Measurements from ENCODE around the gene RACGAP1. TPM values are rescaled to one million over a fixed set of nuclear protein-coding genes. Genes with fewer than 3 reads are reported as not detected.

Gene RACGAP1
- polyA plus RNA-seq, 1 of the 3 experiments (the other 2 are of a cell fraction), result 21.5 TPM

- TF ChIP-seq POLR2AphosphoS5 (IDR thresholded peaks at IDR 0.05; ENCODE audit: low read depth, low read length) (no peak), RCOR1 (IDR thresholded peaks at IDR 0.05; ENCODE audit: low read length) (no peak), ZBTB33 (IDR thresholded peaks at IDR 0.05; ENCODE audit: borderline replicate concordance, low read depth) (no peak), NFIC (IDR thresholded peaks at IDR 0.05; ENCODE audit: borderline replicate concordance) (no peak), MEF2A (IDR thresholded peaks at IDR 0.05; ENCODE audit: borderline replicate concordance, low read depth) (no peak), RFX5 (IDR thresholded peaks at IDR 0.05; ENCODE audit: low read length) (no peak), FOSL2 (IDR thresholded peaks at IDR 0.05; ENCODE audit: borderline replicate concordance, low read depth) (no peak), MXI1 (IDR thresholded peaks at IDR 0.05; ENCODE audit: low read depth, low read length) (no peak), PBX3 (IDR thresholded peaks at IDR 0.05) (no peak), JUND (IDR thresholded peaks at IDR 0.05) (no peak), TAF1 (IDR thresholded peaks at IDR 0.05; ENCODE audit: borderline replicate concordance, low read depth, low read length) (no peak), YY1 (IDR thresholded peaks at IDR 0.05; ENCODE audit: low read depth) (no peak), SIN3A (IDR thresholded peaks at IDR 0.05; ENCODE audit: borderline replicate concordance, low read depth, low read length) (no peak), NRF1 (IDR thresholded peaks at IDR 0.05; ENCODE audit: low read depth, low read length) (no peak), TEAD4 (IDR thresholded peaks at IDR 0.05; ENCODE audit: borderline replicate concordance, insufficient read depth) (no peak), FOXJ3 (CRISPR knock-in tag; IDR thresholded peaks at IDR 0.05) (no peak), RXRA (IDR thresholded peaks at IDR 0.05; ENCODE audit: borderline replicate concordance, low read depth) (no peak), ELF1 (IDR thresholded peaks at IDR 0.05) (no peak)
- TF ChIP-seq, protein P1, sequence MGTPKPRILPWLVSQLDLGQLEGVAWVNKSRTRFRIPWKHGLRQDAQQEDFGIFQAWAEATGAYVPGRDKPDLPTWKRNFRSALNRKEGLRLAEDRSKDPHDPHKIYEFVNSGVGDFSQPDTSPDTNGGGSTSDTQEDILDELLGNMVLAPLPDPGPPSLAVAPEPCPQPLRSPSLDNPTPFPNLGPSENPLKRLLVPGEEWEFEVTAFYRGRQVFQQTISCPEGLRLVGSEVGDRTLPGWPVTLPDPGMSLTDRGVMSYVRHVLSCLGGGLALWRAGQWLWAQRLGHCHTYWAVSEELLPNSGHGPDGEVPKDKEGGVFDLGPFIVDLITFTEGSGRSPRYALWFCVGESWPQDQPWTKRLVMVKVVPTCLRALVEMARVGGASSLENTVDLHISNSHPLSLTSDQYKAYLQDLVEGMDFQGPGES (IDR thresholded peaks at IDR 0.05; ENCODE audit: low read depth, low read length), result no peak
- TF ChIP-seq, protein P2, sequence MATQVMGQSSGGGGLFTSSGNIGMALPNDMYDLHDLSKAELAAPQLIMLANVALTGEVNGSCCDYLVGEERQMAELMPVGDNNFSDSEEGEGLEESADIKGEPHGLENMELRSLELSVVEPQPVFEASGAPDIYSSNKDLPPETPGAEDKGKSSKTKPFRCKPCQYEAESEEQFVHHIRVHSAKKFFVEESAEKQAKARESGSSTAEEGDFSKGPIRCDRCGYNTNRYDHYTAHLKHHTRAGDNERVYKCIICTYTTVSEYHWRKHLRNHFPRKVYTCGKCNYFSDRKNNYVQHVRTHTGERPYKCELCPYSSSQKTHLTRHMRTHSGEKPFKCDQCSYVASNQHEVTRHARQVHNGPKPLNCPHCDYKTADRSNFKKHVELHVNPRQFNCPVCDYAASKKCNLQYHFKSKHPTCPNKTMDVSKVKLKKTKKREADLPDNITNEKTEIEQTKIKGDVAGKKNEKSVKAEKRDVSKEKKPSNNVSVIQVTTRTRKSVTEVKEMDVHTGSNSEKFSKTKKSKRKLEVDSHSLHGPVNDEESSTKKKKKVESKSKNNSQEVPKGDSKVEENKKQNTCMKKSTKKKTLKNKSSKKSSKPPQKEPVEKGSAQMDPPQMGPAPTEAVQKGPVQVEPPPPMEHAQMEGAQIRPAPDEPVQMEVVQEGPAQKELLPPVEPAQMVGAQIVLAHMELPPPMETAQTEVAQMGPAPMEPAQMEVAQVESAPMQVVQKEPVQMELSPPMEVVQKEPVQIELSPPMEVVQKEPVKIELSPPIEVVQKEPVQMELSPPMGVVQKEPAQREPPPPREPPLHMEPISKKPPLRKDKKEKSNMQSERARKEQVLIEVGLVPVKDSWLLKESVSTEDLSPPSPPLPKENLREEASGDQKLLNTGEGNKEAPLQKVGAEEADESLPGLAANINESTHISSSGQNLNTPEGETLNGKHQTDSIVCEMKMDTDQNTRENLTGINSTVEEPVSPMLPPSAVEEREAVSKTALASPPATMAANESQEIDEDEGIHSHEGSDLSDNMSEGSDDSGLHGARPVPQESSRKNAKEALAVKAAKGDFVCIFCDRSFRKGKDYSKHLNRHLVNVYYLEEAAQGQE (IDR thresholded peaks at IDR 0.05; ENCODE audit: low read depth, low read length), result no peak
- no peak for DNase-seq
- Histone ChIP-seq H3K79me2 (ENCODE audit: insufficient read depth) (no peaks in the 10 kb centered on the region), H3K4me1 (ENCODE audit: control insufficient read depth in 1 of 2, insufficient read depth in 2 of 2, low read depth in 1 of 2, low read length in 1 of 2) (peaks cover 0 to 3% of the 10 kb centered on the region in 2 experiments; a peak in 1 of 4 replicates), H3F3A (replicated peaks; ENCODE audit: insufficient read depth) (no peaks in the 10 kb centered on the region), H3K4me2 (no peak overlapping the region), H4K20me1 (ENCODE audit: insufficient read depth) (no peaks in the 10 kb centered on the region), H3K36me3 (replicated peaks in 1 of 2; ENCODE audit: control insufficient read depth in 1 of 2, insufficient read depth in 2 of 2, low read length in 1 of 2) (no peaks in the 10 kb centered on the region), H3K4me3 (ENCODE audit: low read depth in 2 of 2, low read length in 1 of 2) (no peak overlapping the region), H3K9me2 (no peaks in the 10 kb centered on the region), H3K9me3 (no peaks in the 10 kb centered on the region), H3K27ac (ENCODE audit: low read depth in 2 of 2, low read length in 1 of 2) (no peak overlapping the region), H3K9ac (no peak overlapping the region), H2AFZ (ENCODE audit: low read depth) (no peak overlapping the region), H3K27me3 (ENCODE audit: insufficient read depth) (no peaks in the 10 kb centered on the region)
- 55% methylated on average over 4 of the region's 4 CpGs for WGBS (ENCODE audit: low lambda C conversion rate)
- POLR2A ChIA-PET, result no interaction called here
- CTCF ChIA-PET, result interaction anchor here (1.1 to 10.5 kb wide), 6 partner anchors 14 to 74 kb away, joined by 4 to 110 read pairs (median 43); partner anchors contain the start of gene SMARCD1
Observed at GRCh38 chr12:50040657-50041056, 15.4 kb upstream of the RACGAP1 start.
